Erythroblast (primary cell): ENCODE results near the gene SLC25A45.

Source experiments
- GATA1 ChIP-seq: IDR thresholded peaks from 2 replicates; pipeline ENCODE4 v1.6.1; 2011; ENCODE audit warnings: low read depth, mild to moderate bottlenecking, control low read depth, low read length, moderate library complexity
- POLR2A ChIP-seq: IDR thresholded peaks from 2 replicates; pipeline ENCODE4 v1.6.1; 2011; ENCODE audit warnings: mild to moderate bottlenecking, low read length

- TF ChIP-seq POLR2A = no peak
- no peak for TF ChIP-seq GATA1
Measured at GRCh38 chr11:65398362-65398910, 16.0 kb upstream of the SLC25A45 start.
